Neural crest cell (in vitro differentiated cells): ENCODE measurements around the gene GPX2. TPM values are rescaled to one million over a fixed set of nuclear protein-coding genes. Genes with fewer than 3 reads are reported as not detected.

Source experiments
- DNase-seq: peaks from one replicate; pipeline ENCODE4 v3.0.0; 2021; ENCODE audit warnings: low read depth, mixed read lengths, low spot score
- H3K27ac Mint-ChIP-seq: one replicate; pipeline ENCODE4 v1.8.0; 2021; ENCODE audit warnings: mild to moderate bottlenecking, mixed read lengths; ENCODE audit not compliant: unreplicated experiment
- H3K27me3 Mint-ChIP-seq: 2 replicates; pipeline ENCODE4 v1.8.0; 2021; ENCODE audit warnings: low read depth, mild to moderate bottlenecking, mixed read lengths
- H3K36me3 Mint-ChIP-seq: 2 replicates; pipeline ENCODE4 v1.8.0; 2021; ENCODE audit warnings: low read depth, mild to moderate bottlenecking, mixed read lengths
- H3K4me1 Mint-ChIP-seq: 2 replicates; pipeline ENCODE4 v1.8.0; 2021; ENCODE audit warnings: mixed read lengths
- H3K4me3 Mint-ChIP-seq: one replicate; pipeline ENCODE4 v1.8.0; 2021; ENCODE audit warnings: mild to moderate bottlenecking, mixed read lengths
- H3K9me3 Mint-ChIP-seq: 2 replicates; pipeline ENCODE4 v1.8.0; 2021; ENCODE audit warnings: mixed read lengths
- CTCF ChIP-seq: fragments of 200-600 bp; sonication (generic); conservative IDR thresholded peaks from 2 replicates; pipeline ENCODE4 v1.5.0; 2021; ENCODE audit warnings: antibody characterized with exemption, mild to moderate bottlenecking
- total RNA-seq: library from RNA; stranded (reverse); gene quantifications from 2 replicates; pipeline ENCODE4 v1.2.1, GENCODE V29; 2021

GPX2 gene
- total RNA-seq, 1 donor from 2014 or later = not detected

- no peak overlapping the region for H3K4me3 Mint-ChIP-seq
- no peak overlapping the region for H3K27ac Mint-ChIP-seq
- H3K4me1 Mint-ChIP-seq = peaks cover 4% of the 10 kb centered on the region
- H3K9me3 Mint-ChIP-seq = no peaks in the 10 kb centered on the region
- TF ChIP-seq CTCF = no peak
- peaks cover 13% of the 10 kb centered on the region for H3K27me3 Mint-ChIP-seq
- DNase-seq = no peak
- H3K36me3 Mint-ChIP-seq = no peaks in the 10 kb centered on the region
Measured at GRCh38 chr14:64968167-64968566, 25.6 kb upstream of the GPX2 start.

- H3K27ac Mint-ChIP-seq = no peak overlapping the region
- peaks cover 6% of the 10 kb centered on the region for H3K27me3 Mint-ChIP-seq
- TF ChIP-seq CTCF = no peak
- DNase-seq = no peak
- H3K9me3 Mint-ChIP-seq = no peaks in the 10 kb centered on the region
- no peak overlapping the region for H3K4me3 Mint-ChIP-seq
- H3K4me1 Mint-ChIP-seq = peaks cover 4% of the 10 kb centered on the region
- H3K36me3 Mint-ChIP-seq = no peaks in the 10 kb centered on the region
Measured at GRCh38 chr14:64966976-64967375, 24.4 kb upstream of the GPX2 start.

- H3K4me3 Mint-ChIP-seq = peak overlapping the region; percentile 9
- no peak for TF ChIP-seq CTCF
- no peak for DNase-seq
- H3K27ac Mint-ChIP-seq = no peak overlapping the region
- peaks cover 4% of the 10 kb centered on the region for H3K4me1 Mint-ChIP-seq
- no peaks in the 10 kb centered on the region for H3K36me3 Mint-ChIP-seq
- no peaks in the 10 kb centered on the region for H3K9me3 Mint-ChIP-seq
- no peaks in the 10 kb centered on the region for H3K27me3 Mint-ChIP-seq
Measured at GRCh38 chr14:64965356-64966000, 22.9 kb upstream of the GPX2 start.

- H3K27ac Mint-ChIP-seq = no peak overlapping the region
- no peaks in the 10 kb centered on the region for H3K27me3 Mint-ChIP-seq
- no peaks in the 10 kb centered on the region for H3K9me3 Mint-ChIP-seq
Measured at GRCh38 chr14:64963611-64964010, 21.1 kb upstream of the GPX2 start.

GRCh38 chr14:64960762-64961276 lies 18.3 kb upstream of the GPX2 start:
- H3K27me3 Mint-ChIP-seq = no peaks in the 10 kb centered on the region
- H3K9me3 Mint-ChIP-seq = no peaks in the 10 kb centered on the region
- no peaks in the 10 kb centered on the region for H3K4me1 Mint-ChIP-seq
- H3K4me3 Mint-ChIP-seq = no peak overlapping the region
- no peak overlapping the region for H3K27ac Mint-ChIP-seq
- no peaks in the 10 kb centered on the region for H3K36me3 Mint-ChIP-seq
- peak; percentile 16 for TF ChIP-seq CTCF
- no peak for DNase-seq

More at GRCh38 chr14:64963611-64964010, 21.1 kb upstream of the GPX2 start:
- TF ChIP-seq CTCF = no peak
- DNase-seq = no peak
- Mint-ChIP-seq H3K36me3 (no peaks in the 10 kb centered on the region), H3K4me3 (no peak overlapping the region), H3K4me1 (no peaks in the 10 kb centered on the region)
